ENCODE data around the gene GNL1. TPM values are rescaled to one million over a fixed set of nuclear protein-coding genes. Genes with fewer than 3 reads are reported as not detected.

The GNL1 gene
- total and polyA plus RNA-seq, 9 of the 15 experiments (the other 6 are each of a cell fraction or from before 2014, with no cell fraction given), result 0.73 to 112 (median 58.0) TPM

GRCh38 chr6:30556066-30556905 lies at the start of gene GNL1 (continued):
- TF ChIP-seq CHD7 (IDR thresholded peaks at IDR 0.05; ENCODE audit: low read depth, low read length) (no peak), RBM22 (IDR thresholded peaks at IDR 0.05; ENCODE audit: low read depth, low read length, poor library complexity, severe bottlenecking) (peak; percentile 89), ASH1L (IDR thresholded peaks at IDR 0.05; ENCODE audit: borderline replicate concordance, low read depth, partially characterized antibody) (peak; percentile 36), GTF2F1 (IDR thresholded peaks at IDR 0.05; ENCODE audit: low read depth, low read length) (no peak), ZNF780A (CRISPR knock-in tag; IDR thresholded peaks at IDR 0.05) (no peak)
- TF ChIP-seq, protein P1, sequence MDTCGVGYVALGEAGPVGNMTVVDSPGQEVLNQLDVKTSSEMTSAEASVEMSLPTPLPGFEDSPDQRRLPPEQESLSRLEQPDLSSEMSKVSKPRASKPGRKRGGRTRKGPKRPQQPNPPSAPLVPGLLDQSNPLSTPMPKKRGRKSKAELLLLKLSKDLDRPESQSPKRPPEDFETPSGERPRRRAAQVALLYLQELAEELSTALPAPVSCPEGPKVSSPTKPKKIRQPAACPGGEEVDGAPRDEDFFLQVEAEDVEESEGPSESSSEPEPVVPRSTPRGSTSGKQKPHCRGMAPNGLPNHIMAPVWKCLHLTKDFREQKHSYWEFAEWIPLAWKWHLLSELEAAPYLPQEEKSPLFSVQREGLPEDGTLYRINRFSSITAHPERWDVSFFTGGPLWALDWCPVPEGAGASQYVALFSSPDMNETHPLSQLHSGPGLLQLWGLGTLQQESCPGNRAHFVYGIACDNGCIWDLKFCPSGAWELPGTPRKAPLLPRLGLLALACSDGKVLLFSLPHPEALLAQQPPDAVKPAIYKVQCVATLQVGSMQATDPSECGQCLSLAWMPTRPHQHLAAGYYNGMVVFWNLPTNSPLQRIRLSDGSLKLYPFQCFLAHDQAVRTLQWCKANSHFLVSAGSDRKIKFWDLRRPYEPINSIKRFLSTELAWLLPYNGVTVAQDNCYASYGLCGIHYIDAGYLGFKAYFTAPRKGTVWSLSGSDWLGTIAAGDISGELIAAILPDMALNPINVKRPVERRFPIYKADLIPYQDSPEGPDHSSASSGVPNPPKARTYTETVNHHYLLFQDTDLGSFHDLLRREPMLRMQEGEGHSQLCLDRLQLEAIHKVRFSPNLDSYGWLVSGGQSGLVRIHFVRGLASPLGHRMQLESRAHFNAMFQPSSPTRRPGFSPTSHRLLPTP (IDR thresholded peaks at IDR 0.05; ENCODE audit: borderline replicate concordance, extremely low read depth, insufficient read length), result no peak
- TF ChIP-seq, protein P2, sequence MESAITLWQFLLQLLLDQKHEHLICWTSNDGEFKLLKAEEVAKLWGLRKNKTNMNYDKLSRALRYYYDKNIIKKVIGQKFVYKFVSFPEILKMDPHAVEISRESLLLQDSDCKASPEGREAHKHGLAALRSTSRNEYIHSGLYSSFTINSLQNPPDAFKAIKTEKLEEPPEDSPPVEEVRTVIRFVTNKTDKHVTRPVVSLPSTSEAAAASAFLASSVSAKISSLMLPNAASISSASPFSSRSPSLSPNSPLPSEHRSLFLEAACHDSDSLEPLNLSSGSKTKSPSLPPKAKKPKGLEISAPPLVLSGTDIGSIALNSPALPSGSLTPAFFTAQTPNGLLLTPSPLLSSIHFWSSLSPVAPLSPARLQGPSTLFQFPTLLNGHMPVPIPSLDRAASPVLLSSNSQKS (CRISPR knock-in tag; IDR thresholded peaks at IDR 0.05), result no peak
- TF ChIP-seq, protein P3, sequence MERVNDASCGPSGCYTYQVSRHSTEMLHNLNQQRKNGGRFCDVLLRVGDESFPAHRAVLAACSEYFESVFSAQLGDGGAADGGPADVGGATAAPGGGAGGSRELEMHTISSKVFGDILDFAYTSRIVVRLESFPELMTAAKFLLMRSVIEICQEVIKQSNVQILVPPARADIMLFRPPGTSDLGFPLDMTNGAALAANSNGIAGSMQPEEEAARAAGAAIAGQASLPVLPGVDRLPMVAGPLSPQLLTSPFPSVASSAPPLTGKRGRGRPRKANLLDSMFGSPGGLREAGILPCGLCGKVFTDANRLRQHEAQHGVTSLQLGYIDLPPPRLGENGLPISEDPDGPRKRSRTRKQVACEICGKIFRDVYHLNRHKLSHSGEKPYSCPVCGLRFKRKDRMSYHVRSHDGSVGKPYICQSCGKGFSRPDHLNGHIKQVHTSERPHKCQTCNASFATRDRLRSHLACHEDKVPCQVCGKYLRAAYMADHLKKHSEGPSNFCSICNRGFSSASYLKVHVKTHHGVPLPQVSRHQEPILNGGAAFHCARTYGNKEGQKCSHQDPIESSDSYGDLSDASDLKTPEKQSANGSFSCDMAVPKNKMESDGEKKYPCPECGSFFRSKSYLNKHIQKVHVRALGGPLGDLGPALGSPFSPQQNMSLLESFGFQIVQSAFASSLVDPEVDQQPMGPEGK (CRISPR knock-in tag; IDR thresholded peaks at IDR 0.05; ENCODE audit: borderline replicate concordance), result no peak

All from K562 (cell line).